ENCODE results near the gene MAPT. TPM values are rescaled to one million over a fixed set of nuclear protein-coding genes. Genes with fewer than 3 reads are reported as not detected.

MAPT gene
- total RNA-seq, 1 donor from 2014 or later: 4.8 TPM

- no peak for DNase-seq (ENCODE audit: low spot score)
- intact Hi-C loops (cut with DNase I): no loop called here
- no peak for ATAC-seq
These were observed 82.6 kb downstream of the MAPT start for GRCh38 chr17:45976755-45977505.

- no peak for ATAC-seq
- intact Hi-C loops (cut with DNase I): no loop called here
- DNase-seq (ENCODE audit: low spot score): no peak
These were observed 83.1 kb downstream of the MAPT start for GRCh38 chr17:45977506-45977824.

GRCh38 chr17:45977976-45978626 is 83.7 kb downstream of the MAPT start:
- ATAC-seq (no peak), DNase-seq (ENCODE audit: low spot score) (no peak)
- intact Hi-C loops (cut with DNase I): no loop called here

GRCh38 chr17:45979137-45979536 is 84.8 kb downstream of the MAPT start:
- ATAC-seq (no peak), DNase-seq (ENCODE audit: low spot score) (no peak)
- intact Hi-C loops (cut with DNase I): no loop called here

GRCh38 chr17:45980855-45981254 is 86.5 kb downstream of the MAPT start:
- intact Hi-C loops (cut with DNase I): no loop called here
- DNase-seq (ENCODE audit: low spot score) (no peak), ATAC-seq (no peak)

- DNase-seq (ENCODE audit: low spot score) (no peak), ATAC-seq (no peak)
- intact Hi-C loops (cut with DNase I): no loop called here
These were observed 87.0 kb downstream of the MAPT start for GRCh38 chr17:45981306-45981705.

- intact Hi-C loops (cut with DNase I): no loop called here
- DNase-seq (ENCODE audit: low spot score) (no peak), ATAC-seq (no peak)
These were observed 88.6 kb downstream of the MAPT start for GRCh38 chr17:45982791-45983613.

- ATAC-seq: no peak
- DNase-seq (ENCODE audit: low spot score): no peak
- intact Hi-C loops (cut with DNase I): no loop called here
These were observed 89.4 kb downstream of the MAPT start for GRCh38 chr17:45983614-45984310.

- no peak for ATAC-seq
- intact Hi-C loops (cut with DNase I): no loop called here
- DNase-seq (ENCODE audit: low spot score): no peak
These were observed 90.0 kb downstream of the MAPT start for GRCh38 chr17:45984368-45984767.

- ATAC-seq (no peak), DNase-seq (ENCODE audit: low spot score) (no peak)
- intact Hi-C loops (cut with DNase I): no loop called here
These were observed 91.1 kb downstream of the MAPT start for GRCh38 chr17:45985447-45985846.

- ATAC-seq: no peak
- intact Hi-C loops (cut with DNase I): no loop called here
- DNase-seq (ENCODE audit: low spot score): no peak
These were observed 91.7 kb downstream of the MAPT start for GRCh38 chr17:45986056-45986455.

- DNase-seq (ENCODE audit: low spot score) (no peak), ATAC-seq (no peak)
- intact Hi-C loops (cut with DNase I): no loop called here
These were observed 93.4 kb downstream of the MAPT start for GRCh38 chr17:45987706-45988105.

GRCh38 chr17:45989759-45990158 is 95.4 kb downstream of the MAPT start:
- DNase-seq (ENCODE audit: low spot score): no peak
- intact Hi-C loops (cut with DNase I): no loop called here
- no peak for ATAC-seq

GRCh38 chr17:45990886-45991285 is 96.5 kb downstream of the MAPT start:
- intact Hi-C loops (cut with DNase I): no loop called here
- ATAC-seq (no peak), DNase-seq (ENCODE audit: low spot score) (no peak)

GRCh38 chr17:45991341-45991740 is 97.0 kb downstream of the MAPT start:
- intact Hi-C loops (cut with DNase I): no loop called here
- DNase-seq (ENCODE audit: low spot score) (no peak), ATAC-seq (no peak)

GRCh38 chr17:45992175-45992574 is 97.8 kb downstream of the MAPT start:
- intact Hi-C loops (cut with DNase I): no loop called here
- ATAC-seq: no peak
- no peak for DNase-seq (ENCODE audit: low spot score)

GRCh38 chr17:45992904-45993303 is 98.5 kb downstream of the MAPT start:
- DNase-seq (ENCODE audit: low spot score) (no peak), ATAC-seq (no peak)
- intact Hi-C loops (cut with DNase I): no loop called here

- intact Hi-C loops (cut with DNase I): no loop called here
- ATAC-seq (no peak), DNase-seq (ENCODE audit: low spot score) (no peak)
These were observed 99.7 kb downstream of the MAPT start for GRCh38 chr17:45993962-45994627.

- ATAC-seq (no peak), DNase-seq (ENCODE audit: low spot score) (no peak)
- intact Hi-C loops (cut with DNase I): no loop called here
These were observed 100.6 kb downstream of the MAPT start for GRCh38 chr17:45994987-45995386.

All from sciatic nerve (tissue), 2 donors.